ENCODE measurements around the gene FAM107B.
"Not testable (repeated sequence)": the region's sequence is repeated elsewhere in the genome, so short reads cannot be mapped to it uniquely, and the experiment has no call there.

Gene FAM107B

DNA sequence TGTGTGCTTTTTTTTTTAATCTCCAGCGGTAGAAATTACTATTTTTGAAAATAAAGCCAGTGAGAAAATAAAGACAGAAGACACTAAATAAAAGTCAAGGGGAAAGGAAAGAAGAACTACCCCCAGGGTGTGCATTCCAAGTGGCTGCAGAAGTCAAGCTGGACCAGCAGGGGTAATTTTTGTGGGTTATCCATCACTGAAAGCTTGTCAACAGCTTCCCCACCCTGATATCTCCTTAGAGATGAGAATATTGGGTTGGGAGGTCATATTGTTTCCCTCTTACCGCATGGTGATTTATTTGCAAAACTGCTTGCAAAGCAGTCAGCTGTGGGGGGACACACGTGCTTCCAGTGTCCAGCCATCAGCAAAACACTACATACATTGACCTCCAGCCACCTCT is 46.4 kb downstream of the FAM107B start:
- DNase-seq, result no peak

DNA sequence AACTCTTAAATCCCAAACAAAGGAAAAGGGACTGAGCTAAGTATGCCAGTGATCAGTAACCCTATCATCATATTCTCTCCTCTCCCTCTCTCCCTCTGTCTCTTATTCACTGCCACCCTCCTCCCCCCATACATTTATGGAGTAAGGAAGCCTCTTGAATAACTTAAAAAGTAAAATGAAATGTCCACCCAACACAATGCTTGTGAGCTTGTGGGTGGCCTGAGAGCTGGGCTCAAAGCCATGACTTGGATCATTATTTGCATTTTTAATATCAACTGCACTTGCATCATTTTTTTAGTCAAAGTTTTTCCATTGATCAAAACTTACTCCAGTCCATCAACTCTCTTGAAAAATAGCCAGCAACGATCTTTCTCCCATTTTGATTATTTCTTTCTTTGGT is 46.8 kb downstream of the FAM107B start:
- DNase-seq, result no peak

DNA sequence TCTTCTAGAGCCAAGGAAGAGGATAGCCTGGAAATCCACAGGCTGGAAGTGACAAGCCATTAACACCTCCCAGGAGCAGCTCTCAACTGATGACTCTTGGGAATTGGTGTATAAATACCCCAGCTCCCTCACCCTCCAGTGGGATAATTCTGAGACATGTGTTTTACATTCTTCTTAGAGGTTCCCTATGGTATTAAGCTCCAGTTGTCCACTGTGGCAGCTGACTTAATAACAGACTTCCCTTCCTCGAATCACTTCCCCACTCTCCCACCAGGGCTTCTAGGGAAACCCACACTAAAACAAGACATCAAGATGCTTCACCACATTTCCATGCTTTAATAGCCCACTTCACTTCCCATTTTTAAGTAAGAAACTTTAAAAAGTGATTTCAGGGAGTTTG is 47.2 kb downstream of the FAM107B start:
- no peak for DNase-seq

GRCh38 chr10:14724931-14725330 is 49.8 kb downstream of the FAM107B start:
- no peak for DNase-seq

- DNase-seq, result no peak
Measured at GRCh38 chr10:14723052-14723689, 51.5 kb downstream of the FAM107B start.

GRCh38 chr10:14717552-14717951 is 57.1 kb downstream of the FAM107B start:
- no peak for DNase-seq

DNA sequence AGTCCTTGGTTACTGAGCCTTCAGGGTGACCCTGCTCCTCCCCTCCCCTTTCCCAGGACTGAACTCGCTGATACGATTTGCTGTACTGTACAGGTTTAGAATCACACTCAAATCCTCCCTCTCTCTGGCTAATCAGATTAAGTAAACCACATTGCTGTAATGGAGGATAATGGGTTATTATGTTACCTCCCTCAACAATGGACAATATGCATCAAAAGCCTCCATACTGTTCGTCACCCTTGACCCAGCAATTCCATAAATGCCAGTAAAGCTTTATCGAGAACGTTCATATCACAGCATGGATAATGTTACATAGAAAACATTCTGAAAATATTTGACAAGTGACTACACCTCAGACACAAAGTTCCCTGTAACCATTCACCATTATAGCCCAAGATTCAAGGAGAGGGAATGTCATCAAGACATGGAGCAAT is 61.7 kb downstream of the FAM107B start:
- DNase-seq, result no peak

- not testable (repeated sequence) for DNase-seq
Measured at GRCh38 chr10:14709344-14709743, 65.4 kb downstream of the FAM107B start.

DNA sequence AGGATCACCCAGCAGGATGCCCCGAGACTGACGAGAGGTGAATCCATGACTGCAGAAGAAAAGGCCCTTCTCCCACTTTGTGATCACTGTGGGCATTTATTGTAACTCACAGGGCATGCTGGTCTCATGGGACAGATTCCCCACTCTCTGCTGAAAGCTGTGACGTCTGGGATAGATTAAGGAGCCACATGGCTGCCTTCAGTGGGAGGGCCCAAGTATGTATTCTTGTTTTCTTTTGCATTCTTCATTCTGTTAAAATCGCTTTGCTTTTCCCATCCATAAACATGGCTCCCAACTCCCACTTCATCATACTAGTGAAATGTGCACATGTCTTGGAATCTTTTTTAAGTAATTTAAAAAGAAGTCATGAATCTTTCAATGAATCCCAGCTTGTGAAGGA is 67.2 kb downstream of the FAM107B start:
- DNase-seq, result no peak

- DNase-seq, result no peak
Measured at GRCh38 chr10:14705548-14706230, 69.0 kb downstream of the FAM107B start.

DNA sequence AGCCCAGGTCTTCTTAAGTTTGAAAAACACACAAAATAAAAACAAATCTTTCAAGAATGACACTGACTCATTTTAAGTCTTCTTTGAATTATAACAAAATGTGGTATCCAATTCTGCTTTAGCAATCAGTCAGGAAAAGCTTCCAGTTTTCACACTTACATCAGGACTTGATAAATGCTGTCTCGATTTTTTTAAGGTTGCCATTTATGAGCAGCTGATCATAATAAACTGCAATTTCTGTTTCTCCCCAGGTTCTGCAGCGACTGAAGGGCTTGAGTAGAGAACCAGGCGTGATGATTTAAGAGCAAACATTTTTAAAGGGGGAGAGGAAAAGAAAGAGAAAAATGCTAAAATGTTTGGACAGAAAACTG is 71.1 kb downstream of the FAM107B start:
- DNase-seq, result no peak

GRCh38 chr10:14701466-14701865 is 73.2 kb downstream of the FAM107B start:
- DNase-seq, result no peak

DNA sequence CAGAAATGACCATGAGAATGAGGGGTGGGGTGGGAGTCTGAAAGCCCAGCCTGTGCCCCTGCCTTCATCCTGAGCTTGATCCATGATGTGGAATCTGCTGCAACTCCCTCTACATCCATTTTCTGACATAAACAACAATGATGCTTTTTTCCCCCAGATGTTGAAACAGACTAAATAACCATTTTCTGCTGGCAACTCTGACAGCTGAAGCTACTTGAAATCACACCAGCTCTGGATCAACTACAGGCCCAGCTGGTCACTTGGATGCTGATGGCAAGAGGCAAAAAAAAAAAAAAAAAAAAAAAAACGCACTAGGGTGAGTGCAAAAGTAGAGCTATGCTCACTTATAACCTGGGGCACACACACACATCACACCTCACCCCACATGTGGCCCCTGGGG is 74.2 kb downstream of the FAM107B start:
- no peak for DNase-seq

GRCh38 chr10:14699482-14699881 is 75.2 kb downstream of the FAM107B start:
- no peak for DNase-seq

- no peak for DNase-seq
Measured at GRCh38 chr10:14698829-14699170, 75.9 kb downstream of the FAM107B start.

- DNase-seq, result no peak
Measured at GRCh38 chr10:14698111-14698828, 76.4 kb downstream of the FAM107B start.

GRCh38 chr10:14697281-14697680 is 77.4 kb downstream of the FAM107B start:
- DNase-seq, result no peak

DNA sequence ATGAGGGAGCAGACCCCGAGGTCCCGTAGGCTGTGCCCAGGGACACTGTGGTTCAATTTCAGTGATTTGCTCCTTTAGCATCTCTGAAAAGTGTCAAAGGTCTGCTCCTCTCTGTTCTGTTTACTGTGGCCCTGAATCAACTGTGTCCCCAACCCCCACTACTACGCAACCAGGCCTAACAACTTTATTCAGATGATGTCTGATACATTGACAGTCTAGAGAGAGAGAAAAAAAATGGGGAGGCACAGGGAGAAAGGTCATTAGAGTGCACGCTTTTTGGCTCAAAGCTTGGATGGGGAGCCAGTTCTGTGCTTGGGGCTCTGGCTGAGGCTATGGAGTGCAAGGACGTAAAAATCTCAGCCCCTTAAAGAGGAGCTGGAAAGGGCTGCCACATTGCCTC is 77.9 kb downstream of the FAM107B start:
- no peak for DNase-seq

- DNase-seq, result no peak
Measured at GRCh38 chr10:14695847-14696480, 78.7 kb downstream of the FAM107B start.

- no peak for DNase-seq
Measured at GRCh38 chr10:14693891-14694290, 80.8 kb downstream of the FAM107B start.

DNA sequence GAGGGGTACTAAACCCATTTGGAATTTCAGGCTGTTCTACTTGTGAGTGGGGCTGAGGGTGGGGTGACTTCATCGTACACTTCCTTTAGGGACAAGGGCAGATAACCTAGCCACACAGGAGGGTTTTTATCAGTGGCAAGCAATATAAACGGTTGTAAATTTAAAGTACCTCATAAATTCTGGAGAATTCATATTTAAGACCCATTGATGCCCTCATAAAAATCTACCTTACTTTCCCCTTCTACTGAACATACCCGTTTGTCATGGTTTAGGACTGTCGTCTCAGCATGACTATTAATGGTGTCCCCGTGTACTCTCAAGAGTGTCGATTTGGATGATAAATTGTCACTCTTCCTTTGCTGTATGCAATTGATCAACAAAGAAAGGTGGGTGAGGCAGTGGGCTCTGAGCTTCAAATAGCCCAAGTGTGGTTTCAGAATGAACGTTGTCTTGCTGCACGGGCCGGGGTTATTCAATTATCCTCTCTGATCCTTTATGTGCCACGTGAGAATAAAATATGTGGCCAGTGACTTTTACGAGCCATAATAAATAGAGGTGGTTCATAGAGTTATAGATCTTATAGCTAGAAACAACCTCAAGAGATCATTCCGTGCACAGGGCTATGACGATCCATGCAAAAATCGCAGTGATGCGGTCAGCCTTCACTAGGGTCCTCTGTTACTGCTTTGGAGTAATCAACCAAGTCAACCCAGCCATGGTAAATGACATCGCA is 82.2 kb downstream of the FAM107B start:
- DNase-seq, result no peak

- no peak for DNase-seq
Measured at GRCh38 chr10:14691359-14691758, 83.3 kb downstream of the FAM107B start.

- DNase-seq, result no peak
Measured at GRCh38 chr10:14688606-14689005, 86.1 kb downstream of the FAM107B start.

Data from NCI-H1694 (cell line).